GM10248 (cell line): ENCODE results near the gene GAREM2.
A peak's percentile ranks its signal among the peaks of the same experiment; 100 is the strongest.

ENCODE experiments used
- CTCF ChIA-PET: fragments of 300-600 bp; sonication (Branson Sonifier 250); formaldehyde crosslinking; extraction: SDS; loops from one replicate; lab custom pipeline; 2021; ENCODE audit warnings: antibody characterized with exemption; lab: Yijun Ruan, JAX
- POLR2A ChIA-PET: fragments of 350-650 bp; sonication (Branson Sonifier 250); formaldehyde crosslinking; extraction: SDS; loops from one replicate; lab custom pipeline; 2020; ENCODE audit warnings: antibody characterized with exemption; lab: Yijun Ruan, JAX
- DNase-seq: peaks from one replicate; pipeline ENCODE4 v3.0.0; 2012; ENCODE audit errors: extremely low spot score
- CTCF ChIP-seq: IDR thresholded peaks from 2 replicates; pipeline ENCODE4 v1.5.1; 2012; ENCODE audit warnings: mild to moderate bottlenecking, low read depth; ENCODE audit errors: extremely low read depth, missing control alignments, control extremely low read depth

GAREM2 gene

GRCh38 chr2:26184555-26185303 lies 11.8 kb downstream of the GAREM2 start:
- TF ChIP-seq CTCF, result peak; percentile 76
- DNase-seq, result peak; percentile 90
- ChIA-PET POLR2A (no interaction called here), CTCF (interaction anchor here (0.6 to 3.2 kb wide), 24 partner anchors 9 to 237 kb away, joined by 3 to 21 read pairs (median 4); partner anchors contain the start of gene GAREM2)

- TF ChIP-seq CTCF, result no peak
- ChIA-PET CTCF (interaction anchor here (0.6 to 3.2 kb wide), 22 partner anchors 9 to 237 kb away, joined by 3 to 21 read pairs (median 4); partner anchors contain the start of gene GAREM2), POLR2A (no interaction called here)
- DNase-seq, result no peak
Observed at GRCh38 chr2:26185304-26185928, 12.5 kb downstream of the GAREM2 start.

- POLR2A ChIA-PET, result no interaction called here
- CTCF ChIA-PET, result interaction anchor here (1.1 to 3.2 kb wide), 9 partner anchors 8 to 215 kb away, joined by 3 to 21 read pairs (median 6); partner anchors contain the start of gene GAREM2
- TF ChIP-seq CTCF, result no peak
- no peak for DNase-seq
Observed at GRCh38 chr2:26185954-26186770, 13.3 kb downstream of the GAREM2 start.

GRCh38 chr2:26187114-26187513 lies 14.2 kb downstream of the GAREM2 start:
- TF ChIP-seq CTCF, result no peak
- POLR2A ChIA-PET, result no interaction called here
- CTCF ChIA-PET, result interaction anchor here (0.9 to 1.2 kb wide), 2 partner anchors 11 to 16 kb away, joined by 3 read pairs; no protein-coding TSS in a partner anchor
- DNase-seq, result no peak

- DNase-seq, result no peak
- TF ChIP-seq CTCF, result no peak
- CTCF ChIA-PET, result interaction anchor here (0.8 to 1.2 kb wide), 3 partner anchors 12 to 16 kb away, joined by 3 to 6 read pairs (median 3); no protein-coding TSS in a partner anchor
- POLR2A ChIA-PET, result no interaction called here
Observed at GRCh38 chr2:26187537-26188104, 14.7 kb downstream of the GAREM2 start.
